Neural crest cell (in vitro differentiated cells): ENCODE results near the gene AGPAT3. TPM values are rescaled to one million over a fixed set of nuclear protein-coding genes. Genes with fewer than 3 reads are reported as not detected.

Experiments used
- DNase-seq: peaks from one replicate; pipeline ENCODE4 v3.0.0; 2021; ENCODE audit warnings: low read depth, mixed read lengths, low spot score
- H3K27ac Mint-ChIP-seq: one replicate; pipeline ENCODE4 v1.8.0; 2021; ENCODE audit warnings: mild to moderate bottlenecking, mixed read lengths; ENCODE audit not compliant: unreplicated experiment
- H3K27me3 Mint-ChIP-seq: 2 replicates; pipeline ENCODE4 v1.8.0; 2021; ENCODE audit warnings: low read depth, mild to moderate bottlenecking, mixed read lengths
- H3K36me3 Mint-ChIP-seq: 2 replicates; pipeline ENCODE4 v1.8.0; 2021; ENCODE audit warnings: low read depth, mild to moderate bottlenecking, mixed read lengths
- H3K4me1 Mint-ChIP-seq: 2 replicates; pipeline ENCODE4 v1.8.0; 2021; ENCODE audit warnings: mixed read lengths
- H3K4me3 Mint-ChIP-seq: one replicate; pipeline ENCODE4 v1.8.0; 2021; ENCODE audit warnings: mild to moderate bottlenecking, mixed read lengths
- H3K9me3 Mint-ChIP-seq: 2 replicates; pipeline ENCODE4 v1.8.0; 2021; ENCODE audit warnings: mixed read lengths
- CTCF ChIP-seq: fragments of 200-600 bp; sonication (generic); conservative IDR thresholded peaks from 2 replicates; pipeline ENCODE4 v1.5.0; 2021; ENCODE audit warnings: antibody characterized with exemption, mild to moderate bottlenecking
- total RNA-seq: library from RNA; stranded (reverse); gene quantifications from 2 replicates; pipeline ENCODE4 v1.2.1, GENCODE V29; 2021

AGPAT3 gene
- total RNA-seq, 1 donor from 2014 or later, result 37.3 TPM

GRCh38 chr21:43974791-43975468 lies 109.9 kb downstream of the AGPAT3 start:
- TF ChIP-seq CTCF, result no peak
- peaks cover 4% of the 10 kb centered on the region for H3K36me3 Mint-ChIP-seq
- no peaks in the 10 kb centered on the region for H3K9me3 Mint-ChIP-seq
- H3K27me3 Mint-ChIP-seq, result no peaks in the 10 kb centered on the region
- H3K4me1 Mint-ChIP-seq, result peaks cover 17% of the 10 kb centered on the region
- no peak for DNase-seq
- H3K27ac Mint-ChIP-seq, result no peak overlapping the region
- H3K4me3 Mint-ChIP-seq, result no peak overlapping the region

- Mint-ChIP-seq H3K27me3 (no peaks in the 10 kb centered on the region), H3K27ac (no peak overlapping the region)
- peak; percentile 75 for DNase-seq
Measured at GRCh38 chr21:43975469-43976098, 110.6 kb downstream of the AGPAT3 start.

GRCh38 chr21:43976661-43977060 lies 111.6 kb downstream of the AGPAT3 start:
- H3K36me3 Mint-ChIP-seq, result peaks cover 4% of the 10 kb centered on the region
- H3K9me3 Mint-ChIP-seq, result no peaks in the 10 kb centered on the region
- TF ChIP-seq CTCF, result no peak
- H3K4me1 Mint-ChIP-seq, result peaks cover 17% of the 10 kb centered on the region
- no peaks in the 10 kb centered on the region for H3K27me3 Mint-ChIP-seq
- no peak for DNase-seq
- H3K27ac Mint-ChIP-seq, result no peak overlapping the region
- no peak overlapping the region for H3K4me3 Mint-ChIP-seq

More at GRCh38 chr21:43975469-43976098, 110.6 kb downstream of the AGPAT3 start:
- no peak overlapping the region for H3K4me3 Mint-ChIP-seq
- H3K4me1 Mint-ChIP-seq, result peaks cover 17% of the 10 kb centered on the region
- no peaks in the 10 kb centered on the region for H3K9me3 Mint-ChIP-seq
- TF ChIP-seq CTCF, result peak; percentile 98
- H3K36me3 Mint-ChIP-seq, result peaks cover 4% of the 10 kb centered on the region

- Mint-ChIP-seq H3K27me3 (no peaks in the 10 kb centered on the region), H3K4me3 (no peak overlapping the region), H3K36me3 (peaks cover 4% of the 10 kb centered on the region), H3K9me3 (no peaks in the 10 kb centered on the region), H3K27ac (no peak overlapping the region), H3K4me1 (peaks cover 17% of the 10 kb centered on the region)
- TF ChIP-seq CTCF, result no peak
- DNase-seq, result no peak
Measured at GRCh38 chr21:43978060-43978459, 113.0 kb downstream of the AGPAT3 start.

GRCh38 chr21:43979654-43980053 lies 114.6 kb downstream of the AGPAT3 start:
- TF ChIP-seq CTCF, result no peak
- Mint-ChIP-seq H3K27ac (no peak overlapping the region), H3K9me3 (no peaks in the 10 kb centered on the region), H3K27me3 (no peaks in the 10 kb centered on the region), H3K4me1 (peaks cover 10% of the 10 kb centered on the region), H3K4me3 (no peak overlapping the region), H3K36me3 (peaks cover 4% of the 10 kb centered on the region)
- no peak for DNase-seq
